Measurements from ENCODE around the gene TFCP2L1.
"Not testable (repeated sequence)": the region's sequence is repeated elsewhere in the genome, so short reads cannot be mapped to it uniquely, and the experiment has no call there.

TFCP2L1 gene

GRCh38 chr2:121284463-121285449 is at the start of gene TFCP2L1:
TSS of gene TFCP2L1 (minus strand) at chr2:121285202. CDS start at chr2:121285109, 93 bp downstream.
- no peak for DNase-seq (ENCODE audit: low read depth)

- no peak for DNase-seq (ENCODE audit: low read depth)
These were observed 49.0 kb upstream of the TFCP2L1 start for GRCh38 chr2:121333834-121334558.

GRCh38 chr2:121333231-121333630 is 48.2 kb upstream of the TFCP2L1 start:
- DNase-seq (ENCODE audit: low read depth) = no peak

GRCh38 chr2:121331324-121331723 is 46.3 kb upstream of the TFCP2L1 start:
- DNase-seq (ENCODE audit: low read depth) = not testable (repeated sequence)

GRCh38 chr2:121330921-121331320 is 45.9 kb upstream of the TFCP2L1 start:
- no peak for DNase-seq (ENCODE audit: low read depth)

GRCh38 chr2:121329786-121330185 is 44.8 kb upstream of the TFCP2L1 start:
- no peak for DNase-seq (ENCODE audit: low read depth)

- no peak for DNase-seq (ENCODE audit: low read depth)
These were observed 41.6 kb upstream of the TFCP2L1 start for GRCh38 chr2:121326628-121327027.

- DNase-seq (ENCODE audit: low read depth) = no peak
These were observed 39.6 kb upstream of the TFCP2L1 start for GRCh38 chr2:121324601-121325000.

GRCh38 chr2:121321476-121321875 is 36.5 kb upstream of the TFCP2L1 start:
- DNase-seq (ENCODE audit: low read depth) = no peak

GRCh38 chr2:121319941-121320340 is 34.9 kb upstream of the TFCP2L1 start:
- DNase-seq (ENCODE audit: low read depth) = no peak

GRCh38 chr2:121316986-121317385 is 32.0 kb upstream of the TFCP2L1 start:
- no peak for DNase-seq (ENCODE audit: low read depth)

- not testable (repeated sequence) for DNase-seq (ENCODE audit: low read depth)
These were observed 28.7 kb upstream of the TFCP2L1 start for GRCh38 chr2:121313701-121314100.

- DNase-seq (ENCODE audit: low read depth) = no peak
These were observed 24.8 kb upstream of the TFCP2L1 start for GRCh38 chr2:121309801-121310200.

GRCh38 chr2:121309323-121309722 is 24.3 kb upstream of the TFCP2L1 start:
- DNase-seq (ENCODE audit: low read depth) = no peak

- DNase-seq (ENCODE audit: low read depth) = no peak
These were observed 22.0 kb upstream of the TFCP2L1 start for GRCh38 chr2:121307048-121307447.

- DNase-seq (ENCODE audit: low read depth) = no peak
These were observed 19.9 kb upstream of the TFCP2L1 start for GRCh38 chr2:121304941-121305340.

GRCh38 chr2:121303531-121304263 is 18.7 kb upstream of the TFCP2L1 start:
- no peak for DNase-seq (ENCODE audit: low read depth)

- not testable (repeated sequence) for DNase-seq (ENCODE audit: low read depth)
These were observed 16.2 kb upstream of the TFCP2L1 start for GRCh38 chr2:121301190-121301589.

GRCh38 chr2:121298476-121298875 is 13.5 kb upstream of the TFCP2L1 start:
- no peak for DNase-seq (ENCODE audit: low read depth)

GRCh38 chr2:121297866-121298265 is 12.9 kb upstream of the TFCP2L1 start:
- DNase-seq (ENCODE audit: low read depth) = not testable (repeated sequence)

GRCh38 chr2:121297217-121297830 is 12.3 kb upstream of the TFCP2L1 start:
- DNase-seq (ENCODE audit: low read depth) = no peak
